Activated CD4-positive, alpha-beta T cell treated with anti-CD3 and anti-CD28 coated beads for 24 hours (primary cell): ENCODE data around the gene CNST.
"Not testable (repeated sequence)": the region's sequence is repeated elsewhere in the genome, so short reads cannot be mapped to it uniquely, and the experiment has no call there.

Experiments
- DNase-seq, 2 donors: peaks; one replicate each; pipeline ENCODE4 v3.0.0-alpha.2; 2020; ENCODE audit warnings: low read depth in 2 of 2

The CNST gene

GRCh38 chr1:246677842-246678241 lies 111.6 kb downstream of the CNST start:
- DNase-seq, result no peak

- DNase-seq, result no peak
These were observed 112.8 kb downstream of the CNST start for GRCh38 chr1:246678816-246679793.

- no peak for DNase-seq
These were observed 113.5 kb downstream of the CNST start for GRCh38 chr1:246679794-246680177.

- no peak for DNase-seq
These were observed 113.9 kb downstream of the CNST start for GRCh38 chr1:246680190-246680589.

- no peak for DNase-seq
These were observed 114.5 kb downstream of the CNST start for GRCh38 chr1:246680696-246681130.

GRCh38 chr1:246681900-246682895 lies 115.9 kb downstream of the CNST start:
- DNase-seq, result no peak

- DNase-seq, result no peak
These were observed 117.3 kb downstream of the CNST start for GRCh38 chr1:246683521-246683920.

GRCh38 chr1:246687002-246687401 lies 120.7 kb downstream of the CNST start:
- DNase-seq, result no peak

GRCh38 chr1:246689409-246690008 lies 123.3 kb downstream of the CNST start:
- peak; percentile 12 for DNase-seq

- no peak for DNase-seq
These were observed 123.8 kb downstream of the CNST start for GRCh38 chr1:246690100-246690499.

GRCh38 chr1:246691622-246692495 lies 125.6 kb downstream of the CNST start:
- no peak for DNase-seq

- not testable (repeated sequence) for DNase-seq
These were observed 128.1 kb downstream of the CNST start for GRCh38 chr1:246694213-246694895.

GRCh38 chr1:246695136-246695535 lies 128.9 kb downstream of the CNST start:
- no peak for DNase-seq

- DNase-seq, result no peak
These were observed 129.4 kb downstream of the CNST start for GRCh38 chr1:246695666-246696065.

- no peak for DNase-seq
These were observed 132.3 kb downstream of the CNST start for GRCh38 chr1:246698466-246699094.

GRCh38 chr1:246699095-246699735 lies 133.0 kb downstream of the CNST start:
- DNase-seq, result peak; percentile 67 to 77

GRCh38 chr1:246703581-246703980 lies 137.3 kb downstream of the CNST start:
- DNase-seq, result no peak

GRCh38 chr1:246705368-246705767 lies 139.1 kb downstream of the CNST start:
- DNase-seq, result no peak

- DNase-seq, result no peak
These were observed 141.9 kb downstream of the CNST start for GRCh38 chr1:246708166-246708565.
